Smooth muscle cell (in vitro differentiated cells): Measurements from ENCODE around the gene MYBPHL. TPM values are rescaled to one million over a fixed set of nuclear protein-coding genes. Genes with fewer than 3 reads are reported as not detected.

ENCODE experiments used
- DNase-seq: peaks from one replicate; lab custom pipeline; 2025; ENCODE audit not compliant: unreplicated experiment; lab: John Stamatoyannopoulos, UW
- H2AFZ ChIP-seq: fragments of 200-600 bp; sonication (generic); 2 replicates; pipeline ENCODE4 v1.6.0; 2016; ENCODE audit warnings: antibody characterized with exemption, low read depth, mild to moderate bottlenecking
- H3F3A ChIP-seq: fragments of 200-600 bp; sonication (generic); 2 replicates; pipeline ENCODE4 v1.6.0; 2017; ENCODE audit warnings: antibody characterized with exemption, low read depth
- H3K27ac ChIP-seq: fragments of 200-600 bp; sonication (generic); 2 replicates; pipeline ENCODE4 v1.5.1; 2016; ENCODE audit warnings: low read depth, mild to moderate bottlenecking
- H3K27me3 ChIP-seq: fragments of 200-600 bp; sonication (generic); 2 replicates; pipeline ENCODE4 v1.6.1; 2016; ENCODE audit warnings: low read depth, mild to moderate bottlenecking
- H3K36me3 ChIP-seq: fragments of 200-600 bp; sonication (generic); 2 replicates; pipeline ENCODE4 v1.5.1; 2016; ENCODE audit warnings: low read depth
- H3K4me1 ChIP-seq: fragments of 200-600 bp; sonication (generic); 2 replicates; pipeline ENCODE4 v1.5.1; 2016; ENCODE audit warnings: low read depth
- H3K4me2 ChIP-seq: fragments of 200-600 bp; sonication (generic); 2 replicates; pipeline ENCODE4 v1.6.0; 2016; ENCODE audit warnings: mild to moderate bottlenecking
- H3K4me3 ChIP-seq: fragments of 200-600 bp; sonication (generic); 2 replicates; pipeline ENCODE4 v1.5.1; 2016; ENCODE audit warnings: mild to moderate bottlenecking
- H3K79me2 ChIP-seq: fragments of 200-600 bp; sonication (generic); 2 replicates; pipeline ENCODE4 v1.6.0; 2016; ENCODE audit warnings: low read depth, mild to moderate bottlenecking
- H3K9ac ChIP-seq: fragments of 200-600 bp; sonication (generic); 2 replicates; pipeline ENCODE4 v1.6.0; 2016; ENCODE audit warnings: low read depth
- H3K9me3 ChIP-seq: fragments of 200-600 bp; sonication (generic); replicated peaks from 2 replicates; pipeline ENCODE4 v1.5.1; 2016; ENCODE audit warnings: low read depth
- H4K20me1 ChIP-seq: fragments of 200-600 bp; sonication (generic); 2 replicates; pipeline ENCODE4 v1.6.0; 2016; ENCODE audit warnings: low read depth
- WGBS: methylation state at CpG from one replicate; pipeline ENCODE4 v1.1.7; 2016; ENCODE audit warnings: low lambda C conversion rate; 5-methylcytosine and 5-hydroxymethylcytosine counted together
- polyA plus RNA-seq: library from polyadenylated mRNA; unstranded; fragments of >200 nt; fragmentation: Nextera tagmentation; extraction: Ambion mirVana; gene quantifications from 2 replicates; pipeline ENCODE4 v1.2.1, GENCODE V29; 2016
- total RNA-seq: library from RNA; depleted of rRNA; stranded (reverse); fragments of >200 nt; gene quantifications from 2 replicates; pipeline ENCODE4 v1.2.3, GENCODE V29; 2014
- TF ChIP-seq, protein P1 (sequence below): fragments of 200-600 bp; sonication (generic); IDR thresholded peaks from 2 replicates; pipeline ENCODE4 v1.5.1; 2017; ENCODE audit warnings: borderline replicate concordance, mild to moderate bottlenecking, antibody characterized with exemption; ENCODE audit not compliant: insufficient read depth, poor library complexity, severe bottlenecking

MYBPHL gene
- total and polyA plus RNA-seq, 2 experiments from 2014 or later = not detected

- Histone ChIP-seq H2AFZ (no peak overlapping the region), H3K27me3 (no peaks in the 10 kb centered on the region), H3K9me3 (no peaks in the 10 kb centered on the region), H3K9ac (no peak overlapping the region), H3K4me2 (no peak overlapping the region), H3K79me2 (no peaks in the 10 kb centered on the region), H3F3A (no peaks in the 10 kb centered on the region), H3K4me3 (no peak overlapping the region), H3K36me3 (no peaks in the 10 kb centered on the region), H4K20me1 (no peaks in the 10 kb centered on the region), H3K27ac (no peak overlapping the region), H3K4me1 (peaks cover 22% of the 10 kb centered on the region)
- TF ChIP-seq, protein P1, sequence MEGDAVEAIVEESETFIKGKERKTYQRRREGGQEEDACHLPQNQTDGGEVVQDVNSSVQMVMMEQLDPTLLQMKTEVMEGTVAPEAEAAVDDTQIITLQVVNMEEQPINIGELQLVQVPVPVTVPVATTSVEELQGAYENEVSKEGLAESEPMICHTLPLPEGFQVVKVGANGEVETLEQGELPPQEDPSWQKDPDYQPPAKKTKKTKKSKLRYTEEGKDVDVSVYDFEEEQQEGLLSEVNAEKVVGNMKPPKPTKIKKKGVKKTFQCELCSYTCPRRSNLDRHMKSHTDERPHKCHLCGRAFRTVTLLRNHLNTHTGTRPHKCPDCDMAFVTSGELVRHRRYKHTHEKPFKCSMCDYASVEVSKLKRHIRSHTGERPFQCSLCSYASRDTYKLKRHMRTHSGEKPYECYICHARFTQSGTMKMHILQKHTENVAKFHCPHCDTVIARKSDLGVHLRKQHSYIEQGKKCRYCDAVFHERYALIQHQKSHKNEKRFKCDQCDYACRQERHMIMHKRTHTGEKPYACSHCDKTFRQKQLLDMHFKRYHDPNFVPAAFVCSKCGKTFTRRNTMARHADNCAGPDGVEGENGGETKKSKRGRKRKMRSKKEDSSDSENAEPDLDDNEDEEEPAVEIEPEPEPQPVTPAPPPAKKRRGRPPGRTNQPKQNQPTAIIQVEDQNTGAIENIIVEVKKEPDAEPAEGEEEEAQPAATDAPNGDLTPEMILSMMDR = no peak
- WGBS = 94% methylated on average over 69 of the region's 69 CpGs
- no peak for DNase-seq
These were observed 48.0 kb downstream of the MYBPHL start for GRCh38 chr1:109258481-109259466.

GRCh38 chr1:109257682-109258421, 49.0 kb downstream of the MYBPHL start:
- TF ChIP-seq, protein P1 = no peak
- Histone ChIP-seq H3K9me3 (no peaks in the 10 kb centered on the region), H3K27ac (no peak overlapping the region), H2AFZ (no peak overlapping the region), H4K20me1 (no peaks in the 10 kb centered on the region), H3K9ac (no peak overlapping the region), H3K4me1 (peaks cover 27% of the 10 kb centered on the region), H3K79me2 (no peaks in the 10 kb centered on the region), H3K4me2 (no peak overlapping the region), H3K27me3 (no peaks in the 10 kb centered on the region), H3K36me3 (no peaks in the 10 kb centered on the region), H3K4me3 (no peak overlapping the region), H3F3A (no peaks in the 10 kb centered on the region)
- DNase-seq = no peak
- WGBS = 82% methylated on average over 14 of the region's 15 CpGs

GRCh38 chr1:109256971-109257681, 49.7 kb downstream of the MYBPHL start:
- no peaks in the 10 kb centered on the region for H3K9me3 ChIP-seq
- no peaks in the 10 kb centered on the region for H3K36me3 ChIP-seq
- no peak for DNase-seq
- no peak overlapping the region for H2AFZ ChIP-seq
- no peaks in the 10 kb centered on the region for H3K79me2 ChIP-seq
- no peak overlapping the region for H3K4me3 ChIP-seq
- no peaks in the 10 kb centered on the region for H4K20me1 ChIP-seq
- no peak overlapping the region for H3K9ac ChIP-seq
- no peak overlapping the region for H3K4me2 ChIP-seq
- WGBS = 91% methylated on average over 5 of the region's 5 CpGs
- no peaks in the 10 kb centered on the region for H3K27me3 ChIP-seq
- no peaks in the 10 kb centered on the region for H3F3A ChIP-seq
- peaks cover 27% of the 10 kb centered on the region for H3K4me1 ChIP-seq
- TF ChIP-seq, protein P1 = no peak
- H3K27ac ChIP-seq = no peak overlapping the region
